GM21423 (cell line): ENCODE measurements around the gene NID1.
"Not testable (repeated sequence)": the region's sequence is repeated elsewhere in the genome, so short reads cannot be mapped to it uniquely, and the experiment has no call there.

ENCODE experiments used
- ATAC-seq: cut with Tn5 transposase; IDR thresholded peaks from one replicate; pipeline ENCODE4 v1.9.1; 2021; ENCODE audit warnings: mild to moderate bottlenecking, moderate library complexity; ENCODE audit not compliant: unreplicated experiment

Gene NID1

GRCh38 chr1:235999259-235999925 is 65.5 kb downstream of the NID1 start:
- ATAC-seq, result peak; percentile 70

- ATAC-seq, result peak; percentile 44
Observed at GRCh38 chr1:235998812-235999211, 66.1 kb downstream of the NID1 start.

GRCh38 chr1:235997931-235998330 is 67.0 kb downstream of the NID1 start:
- no peak for ATAC-seq

- no peak for ATAC-seq
Observed at GRCh38 chr1:235997049-235997448, 67.8 kb downstream of the NID1 start.

- ATAC-seq, result no peak
Observed at GRCh38 chr1:235996048-235996785, 68.7 kb downstream of the NID1 start.

- ATAC-seq, result no peak
Observed at GRCh38 chr1:235995511-235995910, 69.4 kb downstream of the NID1 start.

GRCh38 chr1:235993652-235994051 is 71.2 kb downstream of the NID1 start:
- no peak for ATAC-seq

- ATAC-seq, result no peak
Observed at GRCh38 chr1:235992868-235993267, 72.0 kb downstream of the NID1 start.

GRCh38 chr1:235992346-235992745 is 72.5 kb downstream of the NID1 start:
- ATAC-seq, result no peak

GRCh38 chr1:235990330-235990795 is 74.5 kb downstream of the NID1 start:
- ATAC-seq, result no peak

- ATAC-seq, result no peak
Observed at GRCh38 chr1:235989105-235989504, 75.8 kb downstream of the NID1 start.

- ATAC-seq, result peak; percentile 92
Observed at GRCh38 chr1:235986869-235987268, 78.0 kb downstream of the NID1 start.

- no peak for ATAC-seq
Observed at GRCh38 chr1:235984041-235984825, 80.7 kb downstream of the NID1 start.

- ATAC-seq, result no peak
Observed at GRCh38 chr1:235980976-235981375, 83.9 kb downstream of the NID1 start.

- no peak for ATAC-seq
Observed at GRCh38 chr1:235979716-235980333, 85.1 kb downstream of the NID1 start.

- ATAC-seq, result no peak
Observed at GRCh38 chr1:235979176-235979575, 85.7 kb downstream of the NID1 start.

- ATAC-seq, result no peak
Observed at GRCh38 chr1:235976490-235976889, 88.4 kb downstream of the NID1 start.

- no peak for ATAC-seq
Observed at GRCh38 chr1:235974616-235975015, 90.3 kb downstream of the NID1 start.

GRCh38 chr1:235972691-235973090 is 92.2 kb downstream of the NID1 start:
- ATAC-seq, result not testable (repeated sequence)

- peak; percentile 54 for ATAC-seq
Observed at GRCh38 chr1:235972311-235972689, 92.6 kb downstream of the NID1 start.
